ENCODE data around the gene RIMS4.
A peak's percentile ranks its signal among the peaks of the same experiment; 100 is the strongest.
"Not testable (repeated sequence)": the region's sequence is repeated elsewhere in the genome, so short reads cannot be mapped to it uniquely, and the experiment has no call there.

The RIMS4 gene

GRCh38 chr20:44829688-44830087, 19.3 kb upstream of the RIMS4 start:
- DNase-seq: no peak

- DNase-seq: no peak
These were observed 18.3 kb upstream of the RIMS4 start for GRCh38 chr20:44828640-44829039.

- DNase-seq: no peak
These were observed 17.1 kb upstream of the RIMS4 start for GRCh38 chr20:44827401-44827800.

GRCh38 chr20:44821576-44821975, 11.2 kb upstream of the RIMS4 start:
- not testable (repeated sequence) for DNase-seq

- DNase-seq: no peak
These were observed 9.6 kb upstream of the RIMS4 start for GRCh38 chr20:44819936-44820335.

GRCh38 chr20:44817143-44817910, 7.0 kb upstream of the RIMS4 start:
- no peak for DNase-seq

GRCh38 chr20:44814937-44815336, 4.6 kb upstream of the RIMS4 start:
- DNase-seq: no peak

GRCh38 chr20:44811150-44811685, 872 bp upstream of the RIMS4 start:
- DNase-seq: no peak

- DNase-seq: no peak
These were observed 320 bp downstream of the RIMS4 start for GRCh38 chr20:44810061-44810390.

GRCh38 chr20:44809380-44810060, 826 bp downstream of the RIMS4 start:
- DNase-seq: no peak

GRCh38 chr20:44807684-44808056, 2.7 kb downstream of the RIMS4 start:
- DNase-seq: no peak

GRCh38 chr20:44807051-44807683, 3.2 kb downstream of the RIMS4 start:
- DNase-seq: no peak

GRCh38 chr20:44805979-44806620, 4.2 kb downstream of the RIMS4 start:
- peak; percentile 32 for DNase-seq

GRCh38 chr20:44805335-44805978, 4.9 kb downstream of the RIMS4 start:
- DNase-seq: no peak

- DNase-seq: no peak
These were observed 6.9 kb downstream of the RIMS4 start for GRCh38 chr20:44803383-44803941.

GRCh38 chr20:44802702-44803101, 7.6 kb downstream of the RIMS4 start:
- DNase-seq: no peak

GRCh38 chr20:44800391-44801046, 9.8 kb downstream of the RIMS4 start:
- no peak for DNase-seq

GRCh38 chr20:44799691-44800090, 10.7 kb downstream of the RIMS4 start:
- DNase-seq: no peak

GRCh38 chr20:44796758-44797457, 13.4 kb downstream of the RIMS4 start:
- DNase-seq: no peak

- no peak for DNase-seq
These were observed 14.0 kb downstream of the RIMS4 start for GRCh38 chr20:44796311-44796710.

GRCh38 chr20:44795836-44796235, 14.5 kb downstream of the RIMS4 start:
- DNase-seq: no peak
